HEK293 (cell line): ENCODE results near the gene ITPA.
A peak's percentile ranks its signal among the peaks of the same experiment; 100 is the strongest.

ENCODE experiments used
- CTCF ChIA-PET: fragments of 350-600 bp; formaldehyde crosslinking; extraction: SDS; loops from one replicate; lab custom pipeline; 2021; ENCODE audit warnings: antibody characterized with exemption; lab: Yijun Ruan, JAX
- POLR2A ChIA-PET: fragments of 300-600 bp; formaldehyde crosslinking; extraction: SDS; loops from one replicate; lab custom pipeline; 2020; ENCODE audit warnings: antibody characterized with exemption, inconsistent platforms; lab: Yijun Ruan, JAX
- H3K27ac ChIP-seq: fragments of 200-500 bp; sonication (Bioruptor generic); 2 replicates; pipeline ENCODE4 v1.5.1; 2014; ENCODE audit warnings: low read depth, low read length, control low read depth, inconsistent platforms; ENCODE audit errors: extremely low read depth
- H3K36me3 ChIP-seq, 2 experiments: fragments of 200-500 bp in 1 of 2; sonication (Bioruptor generic) in 1 of 2; 1 replicate in 1 of 2; 2 replicates in 1 of 2; pipeline ENCODE4 v1.5.1; 2014 to 2017; ENCODE audit warnings: inconsistent platforms in 2 of 2, low read length in 2 of 2; ENCODE audit not compliant: control insufficient read depth in 2 of 2, insufficient read depth in 1 of 2
- H3K4me1 ChIP-seq: fragments of 200-500 bp; sonication (Bioruptor generic); 2 replicates; pipeline ENCODE4 v1.5.1; 2014; ENCODE audit warnings: mild to moderate bottlenecking, low read length, inconsistent platforms; ENCODE audit not compliant: control insufficient read depth, insufficient read depth
- H3K4me3 ChIP-seq: 2 replicates; pipeline ENCODE4 v1.5.1; 2011; ENCODE audit warnings: low read depth, mild to moderate bottlenecking, control low read depth, low read length, moderate library complexity
- H3K9me3 ChIP-seq: fragments of 200-500 bp; sonication (Bioruptor generic); 2 replicates; pipeline ENCODE4 v1.5.1; 2014; ENCODE audit warnings: low read depth, low read length, inconsistent platforms; ENCODE audit not compliant: control insufficient read depth, insufficient read depth
- MEIS1 ChIP-seq: sonication (generic); formaldehyde crosslinking; IDR thresholded peaks from 2 replicates; pipeline ENCODE4 v1.8.1; 2022; ENCODE audit warnings: missing genetic modification reagents, mild to moderate bottlenecking, borderline replicate concordance
- SP3 ChIP-seq: fragments of 450-650 bp; formaldehyde crosslinking; IDR thresholded peaks from 2 replicates; pipeline ENCODE4 v1.5.1; 2016; ENCODE audit warnings: missing biosample characterization, missing genetic modification characterization
- TCF7L2 ChIP-seq: IDR thresholded peaks from 2 replicates; pipeline ENCODE4 v1.6.1; 2011; ENCODE audit warnings: low read depth, mild to moderate bottlenecking, inconsistent platforms, low read length, moderate library complexity, borderline replicate concordance
- ZFP41 ChIP-seq: fragments of 450-650 bp; formaldehyde crosslinking; IDR thresholded peaks from 2 replicates; pipeline ENCODE4 v1.5.1; 2016; ENCODE audit warnings: missing biosample characterization, missing genetic modification characterization, borderline replicate concordance
- ZIC2 ChIP-seq: fragments of 450-650 bp; formaldehyde crosslinking; IDR thresholded peaks from 2 replicates; pipeline ENCODE4 v1.5.1; 2016; ENCODE audit warnings: missing biosample characterization, missing genetic modification characterization
- ZNF174 ChIP-seq: fragments of 450-650 bp; formaldehyde crosslinking; IDR thresholded peaks from 2 replicates; pipeline ENCODE4 v1.5.0; 2017; ENCODE audit warnings: missing biosample characterization, mild to moderate bottlenecking, missing genetic modification characterization
- ZNF184 ChIP-seq: fragments of 450-650 bp; IDR thresholded peaks from 2 replicates; pipeline ENCODE4 v1.5.1; 2018; ENCODE audit warnings: missing biosample characterization, mild to moderate bottlenecking, missing genetic modification characterization
- ZNF24 ChIP-seq: fragments of 450-650 bp; formaldehyde crosslinking; IDR thresholded peaks from 2 replicates; pipeline ENCODE4 v1.5.1; 2016; ENCODE audit warnings: missing biosample characterization, missing genetic modification characterization
- ZNF341 ChIP-seq: fragments of 450-650 bp; formaldehyde crosslinking; IDR thresholded peaks from 2 replicates; pipeline ENCODE4; 2016; ENCODE audit warnings: low read depth, missing biosample characterization, missing genetic modification characterization
- ZNF37A ChIP-seq: fragments of 450-650 bp; IDR thresholded peaks from 2 replicates; pipeline ENCODE4 v1.5.1; 2018; ENCODE audit warnings: missing biosample characterization, missing genetic modification characterization
- ZNF391 ChIP-seq: fragments of 450-650 bp; formaldehyde crosslinking; IDR thresholded peaks from 2 replicates; pipeline ENCODE4 v1.5.1; 2016; ENCODE audit warnings: low read depth, missing biosample characterization, missing genetic modification characterization, borderline replicate concordance
- ZNF660 ChIP-seq: fragments of 450-650 bp; IDR thresholded peaks from 2 replicates; pipeline ENCODE4 v1.5.1; 2018; ENCODE audit warnings: missing biosample characterization, mild to moderate bottlenecking, missing genetic modification characterization
- ZNF701 ChIP-seq: fragments of 450-650 bp; formaldehyde crosslinking; IDR thresholded peaks from 2 replicates; pipeline ENCODE4 v1.5.1; 2016; ENCODE audit warnings: missing biosample characterization, missing genetic modification characterization
- ZNF791 ChIP-seq: fragments of 450-650 bp; formaldehyde crosslinking; IDR thresholded peaks from 2 replicates; pipeline ENCODE4 v1.5.1; 2016; ENCODE audit warnings: missing biosample characterization, missing genetic modification characterization
- TF ChIP-seq, protein P1 (sequence below): fragments of 450-650 bp; formaldehyde crosslinking; IDR thresholded peaks from 2 replicates; pipeline ENCODE4 v1.5.1; 2016; ENCODE audit warnings: missing biosample characterization, missing genetic modification characterization
- TF ChIP-seq, protein P2 (sequence below): fragments of 450-650 bp; formaldehyde crosslinking; IDR thresholded peaks from 2 replicates; pipeline ENCODE4 v1.5.1; 2016; ENCODE audit warnings: missing biosample characterization, missing genetic modification characterization
- TF ChIP-seq, protein P3 (sequence below): fragments of 450-650 bp; IDR thresholded peaks from 2 replicates; pipeline ENCODE4 v1.5.1; 2018; ENCODE audit warnings: missing biosample characterization, missing genetic modification characterization
- TF ChIP-seq, protein P4 (sequence below): fragments of 450-650 bp; formaldehyde crosslinking; IDR thresholded peaks from 2 replicates; pipeline ENCODE4 v1.5.1; 2016; ENCODE audit warnings: missing biosample characterization, missing genetic modification characterization
- TF ChIP-seq, protein P5 (sequence below): fragments of 450-650 bp; formaldehyde crosslinking; IDR thresholded peaks from 2 replicates; pipeline ENCODE4 v1.5.1; 2016; ENCODE audit warnings: missing biosample characterization, missing genetic modification characterization
- TF ChIP-seq, protein P6 (sequence below): fragments of 450-650 bp; formaldehyde crosslinking; IDR thresholded peaks from 2 replicates; pipeline ENCODE4 v1.5.1; 2016; ENCODE audit warnings: missing biosample characterization, missing genetic modification characterization, low read depth
- TF ChIP-seq, protein P7 (sequence below): fragments of 450-650 bp; formaldehyde crosslinking; IDR thresholded peaks from 2 replicates; pipeline ENCODE4 v1.5.1; 2016; ENCODE audit warnings: missing biosample characterization, missing genetic modification characterization

The ITPA gene

DNA sequence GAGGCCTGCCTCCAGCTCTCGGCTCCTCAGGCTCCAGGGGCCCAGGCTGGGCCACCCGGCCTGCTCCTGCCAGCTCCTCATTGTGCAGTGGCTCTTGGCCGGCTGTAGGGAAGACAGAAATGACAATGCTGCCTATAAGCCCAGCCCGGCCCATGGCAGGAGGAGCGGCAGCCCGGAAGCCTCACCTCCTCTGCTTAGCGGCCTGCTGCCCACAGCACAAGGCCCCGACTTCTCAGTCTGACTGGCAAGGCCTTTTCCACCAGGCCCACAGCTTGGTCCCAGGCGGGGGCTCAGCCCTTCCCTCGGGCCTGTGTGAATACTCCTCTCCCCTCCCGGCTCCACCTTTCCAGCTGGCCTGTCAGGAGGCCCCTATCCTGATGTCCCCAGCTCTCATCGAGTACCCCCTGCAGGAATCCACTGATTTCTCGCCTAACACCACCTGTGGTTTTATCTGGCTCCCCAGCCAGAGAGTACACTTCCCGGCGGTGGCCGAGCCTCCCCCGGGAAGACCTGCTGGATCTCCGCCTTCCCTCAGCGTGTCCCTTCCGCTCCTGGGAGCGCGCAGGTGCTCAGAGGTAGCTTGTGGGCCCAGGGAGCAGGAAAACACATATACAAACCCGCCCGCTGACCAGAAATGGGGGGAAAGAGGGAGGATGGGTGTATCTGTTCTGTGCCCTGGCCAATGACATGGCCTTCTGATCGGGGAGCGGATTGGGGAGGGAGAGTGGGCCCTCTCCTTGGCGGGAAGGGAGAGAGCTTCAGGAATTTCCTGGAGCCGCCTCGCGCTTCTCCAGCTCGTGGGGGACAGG, 5.8 kb upstream of the ITPA start (continued):
- TF ChIP-seq, protein P1, sequence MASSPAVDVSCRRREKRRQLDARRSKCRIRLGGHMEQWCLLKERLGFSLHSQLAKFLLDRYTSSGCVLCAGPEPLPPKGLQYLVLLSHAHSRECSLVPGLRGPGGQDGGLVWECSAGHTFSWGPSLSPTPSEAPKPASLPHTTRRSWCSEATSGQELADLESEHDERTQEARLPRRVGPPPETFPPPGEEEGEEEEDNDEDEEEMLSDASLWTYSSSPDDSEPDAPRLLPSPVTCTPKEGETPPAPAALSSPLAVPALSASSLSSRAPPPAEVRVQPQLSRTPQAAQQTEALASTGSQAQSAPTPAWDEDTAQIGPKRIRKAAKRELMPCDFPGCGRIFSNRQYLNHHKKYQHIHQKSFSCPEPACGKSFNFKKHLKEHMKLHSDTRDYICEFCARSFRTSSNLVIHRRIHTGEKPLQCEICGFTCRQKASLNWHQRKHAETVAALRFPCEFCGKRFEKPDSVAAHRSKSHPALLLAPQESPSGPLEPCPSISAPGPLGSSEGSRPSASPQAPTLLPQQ (tag by site-specific recombination): peak; percentile 88
- TF ChIP-seq SP3 (tag by site-specific recombination): no peak
- TF ChIP-seq, protein P2, sequence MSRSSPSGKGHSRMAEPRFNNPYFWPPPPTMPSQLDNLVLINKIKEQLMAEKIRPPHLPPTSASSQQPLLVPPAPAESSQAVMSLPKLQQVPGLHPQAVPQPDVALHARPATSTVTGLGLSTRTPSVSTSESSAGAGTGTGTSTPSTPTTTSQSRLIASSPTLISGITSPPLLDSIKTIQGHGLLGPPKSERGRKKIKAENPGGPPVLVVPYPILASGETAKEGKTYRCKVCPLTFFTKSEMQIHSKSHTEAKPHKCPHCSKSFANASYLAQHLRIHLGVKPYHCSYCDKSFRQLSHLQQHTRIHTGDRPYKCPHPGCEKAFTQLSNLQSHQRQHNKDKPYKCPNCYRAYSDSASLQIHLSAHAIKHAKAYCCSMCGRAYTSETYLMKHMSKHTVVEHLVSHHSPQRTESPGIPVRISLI: no peak
- no peak for TF ChIP-seq ZNF184 (tag by site-specific recombination)
- TF ChIP-seq, protein P3, sequence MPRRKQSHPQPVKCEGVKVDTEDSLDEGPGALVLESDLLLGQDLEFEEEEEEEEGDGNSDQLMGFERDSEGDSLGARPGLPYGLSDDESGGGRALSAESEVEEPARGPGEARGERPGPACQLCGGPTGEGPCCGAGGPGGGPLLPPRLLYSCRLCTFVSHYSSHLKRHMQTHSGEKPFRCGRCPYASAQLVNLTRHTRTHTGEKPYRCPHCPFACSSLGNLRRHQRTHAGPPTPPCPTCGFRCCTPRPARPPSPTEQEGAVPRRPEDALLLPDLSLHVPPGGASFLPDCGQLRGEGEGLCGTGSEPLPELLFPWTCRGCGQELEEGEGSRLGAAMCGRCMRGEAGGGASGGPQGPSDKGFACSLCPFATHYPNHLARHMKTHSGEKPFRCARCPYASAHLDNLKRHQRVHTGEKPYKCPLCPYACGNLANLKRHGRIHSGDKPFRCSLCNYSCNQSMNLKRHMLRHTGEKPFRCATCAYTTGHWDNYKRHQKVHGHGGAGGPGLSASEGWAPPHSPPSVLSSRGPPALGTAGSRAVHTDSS: no peak
- TF ChIP-seq, protein P4, sequence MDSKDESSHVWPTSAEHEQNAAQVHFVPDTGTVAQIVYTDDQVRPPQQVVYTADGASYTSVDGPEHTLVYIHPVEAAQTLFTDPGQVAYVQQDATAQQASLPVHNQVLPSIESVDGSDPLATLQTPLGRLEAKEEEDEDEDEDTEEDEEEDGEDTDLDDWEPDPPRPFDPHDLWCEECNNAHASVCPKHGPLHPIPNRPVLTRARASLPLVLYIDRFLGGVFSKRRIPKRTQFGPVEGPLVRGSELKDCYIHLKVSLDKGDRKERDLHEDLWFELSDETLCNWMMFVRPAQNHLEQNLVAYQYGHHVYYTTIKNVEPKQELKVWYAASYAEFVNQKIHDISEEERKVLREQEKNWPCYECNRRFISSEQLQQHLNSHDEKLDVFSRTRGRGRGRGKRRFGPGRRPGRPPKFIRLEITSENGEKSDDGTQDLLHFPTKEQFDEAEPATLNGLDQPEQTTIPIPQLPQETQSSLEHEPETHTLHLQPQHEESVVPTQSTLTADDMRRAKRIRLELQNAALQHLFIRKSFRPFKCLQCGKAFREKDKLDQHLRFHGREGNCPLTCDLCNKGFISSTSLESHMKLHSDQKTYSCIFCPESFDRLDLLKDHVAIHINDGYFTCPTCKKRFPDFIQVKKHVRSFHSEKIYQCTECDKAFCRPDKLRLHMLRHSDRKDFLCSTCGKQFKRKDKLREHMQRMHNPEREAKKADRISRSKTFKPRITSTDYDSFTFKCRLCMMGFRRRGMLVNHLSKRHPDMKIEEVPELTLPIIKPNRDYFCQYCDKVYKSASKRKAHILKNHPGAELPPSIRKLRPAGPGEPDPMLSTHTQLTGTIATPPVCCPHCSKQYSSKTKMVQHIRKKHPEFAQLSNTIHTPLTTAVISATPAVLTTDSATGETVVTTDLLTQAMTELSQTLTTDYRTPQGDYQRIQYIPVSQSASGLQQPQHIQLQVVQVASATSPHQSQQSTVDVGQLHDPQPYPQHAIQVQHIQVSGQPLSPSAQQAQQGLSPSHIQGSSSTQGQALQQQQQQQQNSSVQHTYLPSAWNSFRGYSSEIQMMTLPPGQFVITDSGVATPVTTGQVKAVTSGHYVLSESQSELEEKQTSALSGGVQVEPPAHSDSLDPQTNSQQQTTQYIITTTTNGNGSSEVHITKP (tag by site-specific recombination): no peak
- peak; percentile 99 for TF ChIP-seq ZIC2 (tag by site-specific recombination)
- TF ChIP-seq ZNF341 (tag by site-specific recombination): peak; percentile 74

DNA sequence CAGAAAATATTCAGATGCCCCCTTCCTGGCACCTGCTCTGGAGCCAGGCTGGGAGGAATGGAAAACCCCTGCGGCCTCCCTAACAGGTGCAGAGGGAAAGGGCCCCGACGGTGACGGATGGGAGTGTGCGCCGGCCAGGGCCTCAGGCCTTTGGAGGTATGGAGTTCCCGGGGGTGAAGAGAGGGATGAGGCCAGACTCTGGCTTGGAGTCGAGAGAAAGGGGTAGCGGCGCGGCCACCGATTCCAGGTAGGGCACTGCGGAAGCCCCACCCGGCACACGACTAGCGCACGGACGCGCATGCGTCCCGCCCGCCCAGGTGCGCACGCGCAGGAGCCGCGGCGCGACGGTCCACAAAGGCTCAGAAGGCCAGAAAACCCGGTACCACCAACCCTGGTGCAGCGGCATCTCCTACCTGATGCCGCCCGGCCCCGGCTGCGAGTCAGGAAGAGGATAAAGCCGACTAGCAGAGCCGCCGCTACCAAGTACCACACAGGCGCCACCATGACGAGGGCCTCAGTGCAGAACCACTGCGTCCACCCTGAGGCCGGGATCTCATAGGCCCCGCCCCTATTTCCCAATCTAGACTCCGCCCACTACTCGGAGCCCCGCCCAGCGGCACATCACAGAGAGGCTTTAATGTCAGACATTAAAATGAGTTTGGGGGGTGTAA, 5.0 kb upstream of the ITPA start, which contains the start of gene DDRGK1:
TSS of gene DDRGK1 (minus strand) at position 559 of the 671 bp plus-strand sequence. CDS start at position 504, 55 bp downstream.
- ChIA-PET POLR2A (interaction anchor here (1.2 to 1.8 kb wide), 5 partner anchors 13 to 45 kb away, joined by 3 to 11 read pairs (median 5); partner anchors contain the start of genes FASTKD5, LZTS3 and UBOX5), CTCF (interaction anchor here (0.9 kb wide), 1 partner anchor 29 kb away, joined by 5 read pairs; no protein-coding TSS in a partner anchor)
- TF ChIP-seq TCF7L2: peak; percentile 61; the same call in 1 of the 2 replicates
- no peak for TF ChIP-seq ZNF24
- no peak for TF ChIP-seq ZNF391 (tag by site-specific recombination)
- TF ChIP-seq, protein P5, sequence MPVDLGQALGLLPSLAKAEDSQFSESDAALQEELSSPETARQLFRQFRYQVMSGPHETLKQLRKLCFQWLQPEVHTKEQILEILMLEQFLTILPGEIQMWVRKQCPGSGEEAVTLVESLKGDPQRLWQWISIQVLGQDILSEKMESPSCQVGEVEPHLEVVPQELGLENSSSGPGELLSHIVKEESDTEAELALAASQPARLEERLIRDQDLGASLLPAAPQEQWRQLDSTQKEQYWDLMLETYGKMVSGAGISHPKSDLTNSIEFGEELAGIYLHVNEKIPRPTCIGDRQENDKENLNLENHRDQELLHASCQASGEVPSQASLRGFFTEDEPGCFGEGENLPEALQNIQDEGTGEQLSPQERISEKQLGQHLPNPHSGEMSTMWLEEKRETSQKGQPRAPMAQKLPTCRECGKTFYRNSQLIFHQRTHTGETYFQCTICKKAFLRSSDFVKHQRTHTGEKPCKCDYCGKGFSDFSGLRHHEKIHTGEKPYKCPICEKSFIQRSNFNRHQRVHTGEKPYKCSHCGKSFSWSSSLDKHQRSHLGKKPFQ (tag by site-specific recombination): no peak
- TF ChIP-seq, protein P6, sequence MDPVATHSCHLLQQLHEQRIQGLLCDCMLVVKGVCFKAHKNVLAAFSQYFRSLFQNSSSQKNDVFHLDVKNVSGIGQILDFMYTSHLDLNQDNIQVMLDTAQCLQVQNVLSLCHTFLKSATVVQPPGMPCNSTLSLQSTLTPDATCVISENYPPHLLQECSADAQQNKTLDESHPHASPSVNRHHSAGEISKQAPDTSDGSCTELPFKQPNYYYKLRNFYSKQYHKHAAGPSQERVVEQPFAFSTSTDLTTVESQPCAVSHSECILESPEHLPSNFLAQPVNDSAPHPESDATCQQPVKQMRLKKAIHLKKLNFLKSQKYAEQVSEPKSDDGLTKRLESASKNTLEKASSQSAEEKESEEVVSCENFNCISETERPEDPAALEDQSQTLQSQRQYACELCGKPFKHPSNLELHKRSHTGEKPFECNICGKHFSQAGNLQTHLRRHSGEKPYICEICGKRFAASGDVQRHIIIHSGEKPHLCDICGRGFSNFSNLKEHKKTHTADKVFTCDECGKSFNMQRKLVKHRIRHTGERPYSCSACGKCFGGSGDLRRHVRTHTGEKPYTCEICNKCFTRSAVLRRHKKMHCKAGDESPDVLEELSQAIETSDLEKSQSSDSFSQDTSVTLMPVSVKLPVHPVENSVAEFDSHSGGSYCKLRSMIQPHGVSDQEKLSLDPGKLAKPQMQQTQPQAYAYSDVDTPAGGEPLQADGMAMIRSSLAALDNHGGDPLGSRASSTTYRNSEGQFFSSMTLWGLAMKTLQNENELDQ (tag by site-specific recombination): no peak
- TF ChIP-seq ZFP41 (tag by site-specific recombination): no peak
- TF ChIP-seq ZNF37A (tag by site-specific recombination): no peak
- no peak for TF ChIP-seq ZNF174 (tag by site-specific recombination)
- no peak for TF ChIP-seq ZNF701 (tag by site-specific recombination)
- TF ChIP-seq ZNF791 (tag by site-specific recombination): no peak
- TF ChIP-seq ZNF660 (tag by site-specific recombination): no peak
- TF ChIP-seq, protein P7, sequence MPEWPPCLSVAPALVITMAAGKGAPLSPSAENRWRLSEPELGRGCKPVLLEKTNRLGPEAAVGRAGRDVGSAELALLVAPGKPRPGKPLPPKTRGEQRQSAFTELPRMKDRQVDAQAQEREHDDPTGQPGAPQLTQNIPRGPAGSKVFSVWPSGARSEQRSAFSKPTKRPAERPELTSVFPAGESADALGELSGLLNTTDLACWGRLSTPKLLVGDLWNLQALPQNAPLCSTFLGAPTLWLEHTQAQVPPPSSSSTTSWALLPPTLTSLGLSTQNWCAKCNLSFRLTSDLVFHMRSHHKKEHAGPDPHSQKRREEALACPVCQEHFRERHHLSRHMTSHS (tag by site-specific recombination): no peak
- TF ChIP-seq MEIS1 (CRISPR knock-in tag): no peak

More for the DNA sequence above, 5.0 kb upstream of the ITPA start, which contains the start of gene DDRGK1:
- Histone ChIP-seq H3K36me3 (peaks cover 22 to 32% of the 10 kb centered on the region in 2 experiments; a peak in 2 of 3 replicates), H3K27ac (peak within 1 kb of the TSS; percentile 96), H3K4me3 (peak within 1 kb of the TSS; percentile 89), H3K4me1 (peaks cover 9% of the 10 kb centered on the region), H3K9me3 (no peaks in the 10 kb centered on the region)
